GM12878 (cell line): ENCODE data around the gene EHBP1L1. TPM values are rescaled to one million over a fixed set of nuclear protein-coding genes. Genes with fewer than 3 reads are reported as not detected.

Experiments
- ATAC-seq: fragments of 200-7000 bp; cut with Tn5 transposase; 3 replicates; pipeline ENCODE4 v1.9.1; 2020; ENCODE audit warnings: mild to moderate bottlenecking, moderate library complexity
- BruUV-seq: library from RNA; stranded (reverse); fragments of 400-500 nt; replicated peaks from 2 replicates; lab custom pipeline; 2021; lab: Mats Ljungman, UMichigan
- CTCF ChIA-PET: fragments of 300-600 bp; sonication (Branson Sonifier 250); formaldehyde crosslinking; extraction: SDS; loops from one replicate; lab custom pipeline; 2021; ENCODE audit warnings: inconsistent platforms; lab: Yijun Ruan, JAX
- POLR2A ChIA-PET: fragments of 350-600 bp; formaldehyde crosslinking; extraction: SDS; loops from one replicate; lab custom pipeline; 2021; ENCODE audit warnings: inconsistent platforms; lab: Charles Lee
- RAD21 ChIA-PET: fragments of 300-600 bp; sonication (Branson Sonifier 250); formaldehyde crosslinking; loops from one replicate; lab custom pipeline; 2023; ENCODE audit warnings: antibody characterized with exemption; ENCODE audit not compliant: unreplicated experiment; lab: Charles Lee
- SMC1A ChIA-PET: fragments of 300-600 bp; sonication (Branson Sonifier 250); formaldehyde crosslinking; loops from one replicate; lab custom pipeline; 2023; ENCODE audit not compliant: unreplicated experiment, uncharacterized antibody; lab: Charles Lee
- DNase-seq: peaks from one replicate; pipeline ENCODE4 v3.0.0-alpha.2; 2011; ENCODE audit warnings: low read depth, low spot score
- FAIRE-seq: peaks from 3 replicates; lab custom pipeline; 2011; peaks lifted over from hg19 to GRCh38; lab: Jason Lieb, UNC
- H2AFZ ChIP-seq: 2 replicates; pipeline ENCODE4 v1.6.0; 2011; ENCODE audit warnings: low read depth, low read length, control low read depth; ENCODE audit not compliant: control insufficient read depth
- H3K27ac ChIP-seq: 2 replicates; pipeline ENCODE4 v1.5.1; 2011; ENCODE audit warnings: control low read depth; ENCODE audit not compliant: control insufficient read depth, insufficient read depth
- H3K27me3 ChIP-seq, 2 experiments: replicated peaks in 1 of 2; 2 replicates each; pipeline versions ENCODE4 v1.6.0 to v1.6.1; 2011; ENCODE audit warnings: low read length in 1 of 2; ENCODE audit not compliant: control insufficient read depth in 2 of 2, insufficient read depth in 2 of 2
- H3K36me3 ChIP-seq, 2 experiments: 2 replicates each; pipeline ENCODE4 v1.5.1; 2011; ENCODE audit warnings: low read length in 1 of 2; ENCODE audit not compliant: control insufficient read depth in 2 of 2, insufficient read depth in 2 of 2
- H3K4me1 ChIP-seq: 2 replicates; pipeline ENCODE4 v1.6.1; 2011; ENCODE audit warnings: mild to moderate bottlenecking, low read length, moderate library complexity, mixed read lengths; ENCODE audit not compliant: control insufficient read depth, insufficient read depth
- H3K4me2 ChIP-seq: 2 replicates; pipeline ENCODE4 v1.6.0; 2011; ENCODE audit warnings: control low read depth; ENCODE audit not compliant: control insufficient read depth, insufficient read depth
- H3K4me3 ChIP-seq: fragments of 200-600 bp; sonication (generic); 2 replicates; pipeline ENCODE4 v1.5.1; 2016
- H3K79me2 ChIP-seq: 2 replicates; pipeline ENCODE4 v1.6.0; 2011; ENCODE audit warnings: low read length; ENCODE audit not compliant: control insufficient read depth, insufficient read depth
- H3K9ac ChIP-seq: 2 replicates; pipeline ENCODE4 v1.8.0; 2011; ENCODE audit warnings: low read length, control low read depth, mixed read lengths; ENCODE audit not compliant: control insufficient read depth, insufficient read depth
- H3K9me3 ChIP-seq: replicated peaks from 3 replicates; pipeline ENCODE4 v1.5.1; 2011; ENCODE audit warnings: mild to moderate bottlenecking, low read length; ENCODE audit not compliant: control insufficient read depth, insufficient read depth
- H4K20me1 ChIP-seq: 2 replicates; pipeline ENCODE4 v1.6.0; 2011; ENCODE audit not compliant: control insufficient read depth, insufficient read depth
- ASH2L ChIP-seq: fragments of 300-600, 200-600 bp; sonication (generic); IDR thresholded peaks from 2 replicates; pipeline ENCODE4 v1.6.1; 2017; ENCODE audit warnings: low read depth, mild to moderate bottlenecking, borderline replicate concordance
- CHD1 ChIP-seq: IDR thresholded peaks from 2 replicates; pipeline ENCODE4 v1.6.1; 2012; ENCODE audit warnings: low read depth, low read length, improper control_type of control experiment
- DPF2 ChIP-seq: fragments of 450-650 bp; IDR thresholded peaks from 2 replicates; pipeline ENCODE4 v1.6.1; 2017; ENCODE audit warnings: mild to moderate bottlenecking
- EED ChIP-seq: sonication (generic); IDR thresholded peaks from 2 replicates; pipeline ENCODE4 v1.6.1; 2016; ENCODE audit warnings: antibody characterized with exemption, low read depth
- IKZF1 ChIP-seq: fragments of 450-650 bp; conservative IDR thresholded peaks from 2 replicates; pipeline ENCODE4 v1.6.1; 2017; ENCODE audit warnings: antibody characterized with exemption, mild to moderate bottlenecking
- JUNB ChIP-seq: IDR thresholded peaks from 2 replicates; pipeline ENCODE4 v1.6.1; 2016; ENCODE audit warnings: antibody characterized with exemption, mild to moderate bottlenecking
- MEF2A ChIP-seq: IDR thresholded peaks from 2 replicates; pipeline ENCODE4 v1.6.1; 2011; ENCODE audit warnings: low read depth, mild to moderate bottlenecking, low read length, moderate library complexity; ENCODE audit not compliant: insufficient read depth
- MTA3 ChIP-seq: IDR thresholded peaks from 2 replicates; pipeline ENCODE4 v1.6.1; 2012; ENCODE audit warnings: low read length, inconsistent platforms, borderline replicate concordance
- NBN ChIP-seq: fragments of 450-650 bp; IDR thresholded peaks from 2 replicates; pipeline ENCODE4 v1.6.1; 2016
- NR2F1 ChIP-seq: fragments of 450-650 bp; conservative IDR thresholded peaks from 2 replicates; pipeline ENCODE4 v1.6.1; 2017; ENCODE audit warnings: mild to moderate bottlenecking
- NRF1 ChIP-seq: conservative IDR thresholded peaks from 2 replicates; pipeline ENCODE4 v1.6.1; 2011; ENCODE audit warnings: mild to moderate bottlenecking, low read depth, low read length, improper control_type of control experiment
- POU2F2 ChIP-seq: IDR thresholded peaks from 3 replicates; pipeline ENCODE4 v1.6.1; 2011; ENCODE audit warnings: low read depth, mild to moderate bottlenecking, low read length, borderline replicate concordance
- RUNX3 ChIP-seq: IDR thresholded peaks from 2 replicates; pipeline ENCODE4 v1.6.1; 2012; ENCODE audit warnings: low read length, inconsistent platforms
- SUPT20H ChIP-seq: IDR thresholded peaks from 2 replicates; pipeline ENCODE4 v1.6.1; 2011; ENCODE audit warnings: low read depth, mild to moderate bottlenecking, low read length, moderate library complexity, borderline replicate concordance; ENCODE audit not compliant: control insufficient read depth
- ZBTB11 ChIP-seq: fragments of 450-650 bp; formaldehyde crosslinking; IDR thresholded peaks from 2 replicates; pipeline ENCODE4 v1.5.0; 2022; ENCODE audit warnings: mild to moderate bottlenecking, missing genetic modification characterization
- ZZZ3 ChIP-seq: IDR thresholded peaks from 2 replicates; pipeline ENCODE4 v1.6.1; 2011; ENCODE audit warnings: low read depth; ENCODE audit not compliant: control insufficient read depth, insufficient read length
- WGBS: methylation state at CpG from one replicate; pipeline ENCODE4 v1.1.6; 2016; ENCODE audit warnings: low lambda C conversion rate; ENCODE audit not compliant: insufficient replicate concordance, insufficient coverage; ENCODE audit errors: missing lambda C conversion rate; 5-methylcytosine and 5-hydroxymethylcytosine counted together
- in situ Hi-C: fragments of 300-500 bp; cut with MboI; formaldehyde crosslinking; loops from 9 replicates; pipeline ENCODE4 v1.14.3; 2018; ENCODE audit warnings: mixed read lengths
- intact Hi-C: fragments of 100-400 bp; cut with micrococcal nuclease; formaldehyde crosslinking; loops from one replicate; pipeline ENCODE4 v1.14.2; 2022; ENCODE audit not compliant: unreplicated experiment
- polyA plus RNA-seq, 11 experiments: library from polyadenylated mRNA; depleted of rRNA in 4 of 11; unstranded in 6 of 11; stranded (reverse) in 5 of 11; fragments of >200 nt; fragmentation: Nextera tagmentation in 4 of 11; fragmentation: Illumina TruSeq in 1 of 11; extraction: Ambion mirVana in 4 of 11; extraction: Trizol in 1 of 11; gene quantifications; 1 replicate in 1 of 11; 2 replicates in 10 of 11; pipeline versions ENCODE4 v1.2.1 to v1.2.3, GENCODE V29; 2011 to 2016; ENCODE audit warnings: inconsistent platforms in 2 of 11, missing spikeins in 2 of 11, low read depth in 1 of 11
- total RNA-seq, 4 experiments: library from RNA; depleted of rRNA in 3 of 4; stranded (reverse); fragments of >200 nt in 3 of 4; fragmentation: Illumina TruSeq in 1 of 4; extraction: Trizol in 1 of 4; gene quantifications; 2 replicates each; pipeline versions ENCODE4 v1.2.1 to v1.2.3, GENCODE V29; 2013 to 2021

The EHBP1L1 gene
- total and polyA plus RNA-seq, 10 of the 15 experiments (the other 5 are each of a cell fraction or from before 2014, with no cell fraction given) = 0.06 to 99.4 (median 32.7) TPM

GRCh38 chr11:65586247-65586630 lies 10.4 kb downstream of the EHBP1L1 start (continued):
- TF ChIP-seq ZBTB11 (CRISPR knock-in tag) = no peak

- Histone ChIP-seq H3K9me3 (no peaks in the 10 kb centered on the region), H2AFZ (no peak overlapping the region), H3K79me2 (peaks cover 16% of the 10 kb centered on the region), H3K27me3 (no peaks in the 10 kb centered on the region), H4K20me1 (no peaks in the 10 kb centered on the region), H3K4me3 (peak overlapping the region; percentile 47; the same call in 1 of the 2 replicates), H3K36me3 (peaks cover 4 to 11% of the 10 kb centered on the region in 2 experiments; a peak in 3 of 4 replicates), H3K9ac (no peak overlapping the region), H3K4me1 (peaks cover 45% of the 10 kb centered on the region), H3K4me2 (peak overlapping the region; percentile 79), H3K27ac (peak overlapping the region; percentile 97)
- ChIA-PET RAD21 (interaction anchor here (0.8 to 6.5 kb wide), 5 partner anchors 10 to 61 kb away, joined by 3 to 132 read pairs (median 56); partner anchors contain the start of genes EHBP1L1, FAM89B, SCYL1 and ZNRD2), POLR2A (interaction anchor here (0.7 to 6.0 kb wide), 7 partner anchors 10 to 606 kb away, joined by 3 to 129 read pairs (median 7); partner anchors contain the start of genes EHBP1L1, FAM89B, SIPA1 and ZNRD2), SMC1A (interaction anchor here (3.9 to 6.2 kb wide), 3 partner anchors 10 to 45 kb away, joined by 35 to 93 read pairs (median 37); partner anchors contain the start of genes EHBP1L1, FAM89B and ZNRD2), CTCF (interaction anchor here (1.0 to 5.9 kb wide), 5 partner anchors 9 to 54 kb away, joined by 4 to 130 read pairs (median 63); partner anchors contain the start of genes EHBP1L1, FAM89B and ZNRD2)
- WGBS = 68% methylated on average over 2 of the region's 2 CpGs
- intact Hi-C loops (no loop called here), in situ Hi-C loops (no loop called here)
- DNase-seq = no peak
- peak; percentile 88 for FAIRE-seq
- no TSS peak for BruUV-seq
- no peak for ATAC-seq
- no peak for TF ChIP-seq MTA3
- TF ChIP-seq JUNB = no peak
- no peak for TF ChIP-seq MEF2A
- TF ChIP-seq NBN = no peak
- TF ChIP-seq IKZF1 = no peak
- no peak for TF ChIP-seq NRF1
- TF ChIP-seq CHD1 = no peak
- no peak for TF ChIP-seq EED
- TF ChIP-seq ZZZ3 = no peak
- TF ChIP-seq DPF2 = no peak
- TF ChIP-seq POU2F2 = no peak
- TF ChIP-seq SUPT20H = no peak
- TF ChIP-seq ASH2L = no peak
- no peak for TF ChIP-seq RUNX3
- TF ChIP-seq NR2F1 = no peak
- TF ChIP-seq, all 136 proteins: peak for 0
Measured at GRCh38 chr11:65586676-65587075, 10.8 kb downstream of the EHBP1L1 start.
